T-helper 1 cell (primary cell): ENCODE measurements around the gene HYDIN.
"Not testable (repeated sequence)": the region's sequence is repeated elsewhere in the genome, so short reads cannot be mapped to it uniquely, and the experiment has no call there.

Source experiments
- DNase-seq, 5 donors: peaks; one replicate each; pipeline ENCODE4 v3.0.0-alpha.2; 2012 to 2020

HYDIN gene

DNA sequence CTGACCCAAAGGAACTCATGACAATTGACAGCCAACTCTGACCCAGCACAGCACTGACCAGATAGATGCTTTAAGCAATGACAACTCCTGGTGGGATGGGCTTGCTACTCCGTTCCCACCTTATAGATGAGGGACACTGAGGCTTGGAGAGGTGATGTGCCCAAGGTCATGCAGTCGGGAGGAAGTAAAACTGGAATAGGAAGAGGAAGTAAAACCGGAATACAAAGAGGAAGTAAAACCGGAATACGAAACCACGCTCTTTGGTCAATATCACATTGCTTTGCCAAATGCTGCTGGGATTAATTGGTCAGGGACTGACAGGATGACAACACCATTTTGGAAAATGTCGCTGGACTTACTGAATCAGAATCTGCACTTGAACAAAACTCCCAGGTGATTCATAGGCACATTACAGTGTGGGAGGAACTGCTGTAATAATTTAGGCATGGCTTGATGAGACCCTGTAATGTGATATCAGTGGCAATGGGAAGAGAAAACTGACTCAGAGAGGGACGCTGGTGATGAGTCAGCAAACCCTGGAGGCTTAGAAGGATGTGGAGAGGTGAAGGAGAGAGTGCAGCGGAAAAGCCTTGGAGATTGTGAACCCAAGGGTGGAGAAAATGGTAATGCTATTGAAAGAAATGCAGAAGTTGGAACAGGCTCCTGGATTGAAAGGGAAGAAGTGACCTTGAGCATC, 243.4 kb downstream of the HYDIN start:
- DNase-seq: not testable (repeated sequence)

DNA sequence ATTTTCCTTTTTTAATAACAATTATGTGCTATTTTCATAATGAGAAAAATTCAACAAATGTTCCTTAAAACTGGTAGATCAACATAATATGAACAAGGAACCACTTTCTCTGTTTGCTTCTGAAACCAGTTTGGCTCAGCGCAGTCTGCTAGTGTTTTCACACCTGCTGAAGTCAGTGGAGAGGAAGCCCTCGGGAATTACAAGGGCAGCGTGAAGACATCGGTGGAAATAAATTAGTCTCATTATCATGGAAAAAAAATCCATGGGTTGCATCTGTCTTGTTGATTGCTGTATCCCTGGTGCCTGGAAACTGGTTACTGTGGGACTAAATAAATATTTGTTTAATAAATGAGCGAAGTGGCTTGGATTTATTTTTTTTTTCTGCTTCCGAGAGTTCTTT, 245.8 kb downstream of the HYDIN start:
- DNase-seq: not testable (repeated sequence)

- not testable (repeated sequence) for DNase-seq
These were observed 262.2 kb downstream of the HYDIN start for GRCh38 chr16:70968332-70968731.

DNA sequence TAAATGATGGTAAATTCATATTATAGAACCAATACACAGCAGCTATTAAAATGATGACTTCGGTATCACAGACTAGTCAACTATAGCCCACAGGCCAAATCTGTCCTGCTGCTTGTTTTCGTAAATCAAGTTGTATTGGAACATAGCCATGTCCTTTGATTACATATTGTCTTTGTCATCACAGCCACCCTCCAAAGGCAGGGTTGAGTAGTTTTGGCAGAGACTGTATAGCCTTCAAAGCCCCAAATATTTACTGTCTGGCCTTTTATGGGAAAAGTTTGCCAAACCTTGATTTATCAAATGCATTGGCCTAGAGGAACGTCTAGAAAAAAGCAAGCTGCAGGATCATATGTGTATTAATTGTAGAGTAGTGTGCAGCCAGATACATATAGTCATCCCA, 270.4 kb downstream of the HYDIN start:
- not testable (repeated sequence) for DNase-seq

- not testable (repeated sequence) for DNase-seq
These were observed 275.6 kb downstream of the HYDIN start for GRCh38 chr16:70954922-70955321.

- not testable (repeated sequence) for DNase-seq
These were observed 276.7 kb downstream of the HYDIN start for GRCh38 chr16:70953824-70954223.

- not testable (repeated sequence) for DNase-seq
These were observed 287.0 kb downstream of the HYDIN start for GRCh38 chr16:70943551-70943950.

GRCh38 chr16:70939690-70940359, 290.7 kb downstream of the HYDIN start:
- not testable (repeated sequence) for DNase-seq

- not testable (repeated sequence) for DNase-seq
These were observed 293.6 kb downstream of the HYDIN start for GRCh38 chr16:70936781-70937525.

DNA sequence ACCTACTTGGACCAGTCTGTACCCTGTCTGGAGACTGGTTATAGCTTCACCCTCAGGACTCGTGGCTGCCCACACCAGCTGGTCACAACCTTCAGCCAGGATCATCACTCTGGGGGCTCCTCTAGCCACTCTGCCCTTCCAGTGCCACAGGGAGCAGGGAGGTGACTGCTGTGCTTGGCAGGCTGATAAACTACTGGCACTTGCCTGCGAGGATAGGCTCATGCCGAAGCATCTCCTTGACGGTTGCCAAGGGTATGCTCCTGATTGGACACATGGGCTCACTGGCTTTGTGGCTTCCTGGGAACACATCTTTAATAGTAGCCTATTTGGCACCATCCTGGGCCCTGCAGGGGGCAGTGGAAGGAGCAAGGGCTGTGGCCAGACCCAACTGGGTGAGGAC, 295.2 kb downstream of the HYDIN start:
- not testable (repeated sequence) for DNase-seq

DNA sequence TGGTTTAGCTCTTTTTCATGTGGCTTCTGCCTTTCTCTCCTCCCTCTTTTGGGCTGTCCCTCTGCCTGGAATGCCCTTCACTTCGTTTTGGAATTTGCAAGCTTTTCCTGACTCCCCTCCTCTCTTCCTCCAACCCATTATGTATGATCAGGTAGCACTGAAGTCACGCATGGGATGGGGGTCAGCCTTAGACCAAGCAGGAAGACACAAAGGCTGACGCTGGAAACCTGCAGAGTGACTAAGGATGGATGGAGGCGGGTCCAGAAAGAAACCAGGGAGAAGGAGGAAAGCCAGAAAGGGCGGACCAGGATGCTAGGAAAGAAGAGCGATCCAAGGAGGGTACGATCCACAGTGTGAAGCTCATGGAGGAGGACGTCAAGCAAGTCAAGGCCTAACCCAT, 296.8 kb downstream of the HYDIN start:
- DNase-seq: not testable (repeated sequence)

DNA sequence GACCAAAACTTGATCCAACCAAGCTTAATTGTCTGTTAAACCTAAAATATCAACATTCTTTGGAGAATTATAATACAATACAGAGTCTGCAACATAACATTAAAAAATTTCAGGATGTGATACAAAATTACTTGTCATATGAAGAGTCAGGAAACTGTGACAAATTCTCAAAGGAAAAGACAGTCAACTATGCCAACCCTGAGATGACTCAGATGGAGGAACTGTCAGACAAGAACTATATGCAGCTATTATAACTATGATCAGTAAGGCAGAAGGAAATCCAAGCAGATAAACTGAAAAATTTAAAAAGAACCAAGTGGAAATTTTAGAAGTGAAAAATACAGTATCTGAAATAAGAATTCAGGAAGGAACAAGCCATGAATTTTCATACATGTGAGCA, 299.8 kb downstream of the HYDIN start:
- DNase-seq: not testable (repeated sequence)

GRCh38 chr16:70922164-70922563, 308.4 kb downstream of the HYDIN start:
- not testable (repeated sequence) for DNase-seq

GRCh38 chr16:70920661-70921060, 309.9 kb downstream of the HYDIN start:
- not testable (repeated sequence) for DNase-seq

DNA sequence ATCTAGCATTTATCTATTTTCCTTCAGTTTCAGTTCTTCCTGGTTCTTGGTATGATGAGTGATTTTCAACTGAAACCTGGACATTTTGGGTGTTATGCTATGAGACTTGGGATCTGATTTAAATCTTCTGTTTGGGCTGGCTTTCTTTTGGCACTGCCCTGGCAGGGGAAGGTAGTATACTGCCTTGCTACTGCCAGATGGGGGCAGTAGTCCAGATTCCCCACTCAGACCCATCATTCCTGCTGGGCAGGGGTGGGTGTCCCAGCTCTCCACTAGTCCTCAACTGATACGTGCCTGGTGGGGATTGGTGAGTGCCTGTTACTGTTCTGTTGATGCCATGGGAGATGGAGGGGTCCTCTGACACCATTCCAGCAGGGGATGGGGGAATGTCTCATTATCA, 342.3 kb downstream of the HYDIN start:
- not testable (repeated sequence) for DNase-seq

DNA sequence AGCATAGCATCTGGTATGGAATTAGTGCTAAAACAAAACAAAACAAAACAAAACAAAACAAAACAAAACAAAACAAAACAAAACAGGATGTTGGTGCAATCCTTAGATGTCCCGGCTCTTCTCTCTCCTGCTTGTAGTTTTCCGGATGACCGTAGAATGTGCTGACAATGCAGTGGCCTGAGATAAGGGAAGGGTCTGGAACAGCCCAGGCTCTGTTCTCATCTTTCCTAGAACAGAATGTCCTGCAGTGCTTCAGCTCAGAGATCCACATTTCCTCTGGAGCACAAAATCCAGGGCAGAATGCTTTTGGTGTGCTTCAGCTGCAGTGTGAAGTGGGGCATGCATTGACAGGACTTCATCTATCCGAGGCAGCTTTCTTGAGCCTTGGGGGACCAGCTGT, 345.9 kb downstream of the HYDIN start:
- not testable (repeated sequence) for DNase-seq

DNA sequence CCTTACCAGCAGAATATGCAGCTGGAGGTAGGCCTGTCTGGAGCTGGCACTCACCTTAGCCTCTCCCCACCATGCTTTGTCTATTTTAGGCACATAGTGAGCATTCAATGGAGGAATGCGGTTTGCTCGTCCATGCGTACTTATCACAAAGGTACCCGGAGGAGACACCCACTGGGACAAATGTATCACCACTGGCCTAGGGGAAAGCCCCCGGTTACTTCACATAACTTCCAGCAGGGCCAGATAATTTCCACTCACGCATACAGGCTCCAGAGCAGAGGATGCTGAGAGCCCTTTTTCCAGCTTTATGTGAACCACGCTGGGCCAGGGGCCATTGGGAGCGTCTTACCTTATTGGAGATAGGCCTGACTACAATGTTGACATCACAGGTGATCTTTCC, 348.2 kb downstream of the HYDIN start:
- not testable (repeated sequence) for DNase-seq

GRCh38 chr16:70877895-70878294, 352.6 kb downstream of the HYDIN start:
- not testable (repeated sequence) for DNase-seq

- not testable (repeated sequence) for DNase-seq
These were observed 354.1 kb downstream of the HYDIN start for GRCh38 chr16:70876442-70876841.

GRCh38 chr16:70864698-70865097, 365.8 kb downstream of the HYDIN start:
- not testable (repeated sequence) for DNase-seq

DNA sequence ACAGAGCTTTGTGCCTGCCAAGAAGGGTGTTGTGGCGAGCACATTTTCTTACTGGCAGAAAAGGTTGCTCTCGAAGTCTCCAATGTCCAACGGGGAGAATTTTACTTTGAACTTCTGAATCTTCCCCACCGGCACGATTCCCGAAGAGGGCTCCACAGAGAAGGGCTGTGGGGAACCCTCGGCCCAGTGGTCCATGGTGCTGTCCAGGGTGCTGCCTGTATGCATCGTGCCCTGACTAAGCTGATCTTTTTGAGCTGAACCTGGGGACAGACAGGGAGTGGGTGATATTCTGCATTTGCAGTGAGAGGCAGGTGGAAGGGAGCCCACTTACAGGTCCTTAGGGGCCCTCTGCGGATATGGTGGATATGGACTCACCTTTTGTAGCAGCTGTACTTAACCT, 368.5 kb downstream of the HYDIN start:
- DNase-seq: not testable (repeated sequence)

DNA sequence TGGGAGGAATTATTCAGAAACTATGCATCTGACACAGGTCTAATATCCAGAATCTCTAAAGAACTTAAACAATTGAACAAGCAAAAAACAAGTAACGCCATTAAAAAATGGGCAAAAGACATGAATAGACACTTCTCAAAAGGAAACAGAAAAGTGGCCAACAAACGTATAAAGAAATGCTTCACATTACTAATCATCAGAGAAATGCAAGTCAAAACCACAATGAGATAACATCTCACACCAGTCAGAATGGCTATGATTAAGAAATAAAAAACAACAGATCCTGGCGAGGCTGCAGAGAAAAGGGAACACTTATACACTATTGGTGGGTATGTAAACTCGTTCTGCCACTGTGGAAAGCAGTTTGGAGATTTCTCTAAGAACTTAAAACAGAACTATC, 379.2 kb downstream of the HYDIN start:
- not testable (repeated sequence) for DNase-seq

- DNase-seq: not testable (repeated sequence)
These were observed 406.9 kb downstream of the HYDIN start for GRCh38 chr16:70823498-70824118.
